ENCODE data around the gene KLF18. TPM values are rescaled to one million over a fixed set of nuclear protein-coding genes. Genes with fewer than 3 reads are reported as not detected.

KLF18 gene
- polyA plus RNA-seq, 1 donor (not counting 4 experiments of a cell fraction or from before 2014, with no cell fraction given) = not detected

- no peaks in the 10 kb centered on the region for H4K20me1 ChIP-seq (ENCODE audit: control insufficient read depth, extremely low read depth, insufficient read depth, low read length)
- no peaks in the 10 kb centered on the region for H3K9me3 ChIP-seq (ENCODE audit: control insufficient read depth, low read depth, low read length)
- H3K4me1 ChIP-seq (ENCODE audit: control insufficient read depth, extremely low read depth, insufficient read depth, low read length) = no peaks in the 10 kb centered on the region
- FAIRE-seq (no peak), DNase-seq (ENCODE audit: low read depth, low spot score) (no peak)
- H3K27me3 ChIP-seq (ENCODE audit: control insufficient read depth, extremely low read depth, insufficient read depth, low read length) = no peaks in the 10 kb centered on the region
- TF ChIP-seq, protein P1, sequence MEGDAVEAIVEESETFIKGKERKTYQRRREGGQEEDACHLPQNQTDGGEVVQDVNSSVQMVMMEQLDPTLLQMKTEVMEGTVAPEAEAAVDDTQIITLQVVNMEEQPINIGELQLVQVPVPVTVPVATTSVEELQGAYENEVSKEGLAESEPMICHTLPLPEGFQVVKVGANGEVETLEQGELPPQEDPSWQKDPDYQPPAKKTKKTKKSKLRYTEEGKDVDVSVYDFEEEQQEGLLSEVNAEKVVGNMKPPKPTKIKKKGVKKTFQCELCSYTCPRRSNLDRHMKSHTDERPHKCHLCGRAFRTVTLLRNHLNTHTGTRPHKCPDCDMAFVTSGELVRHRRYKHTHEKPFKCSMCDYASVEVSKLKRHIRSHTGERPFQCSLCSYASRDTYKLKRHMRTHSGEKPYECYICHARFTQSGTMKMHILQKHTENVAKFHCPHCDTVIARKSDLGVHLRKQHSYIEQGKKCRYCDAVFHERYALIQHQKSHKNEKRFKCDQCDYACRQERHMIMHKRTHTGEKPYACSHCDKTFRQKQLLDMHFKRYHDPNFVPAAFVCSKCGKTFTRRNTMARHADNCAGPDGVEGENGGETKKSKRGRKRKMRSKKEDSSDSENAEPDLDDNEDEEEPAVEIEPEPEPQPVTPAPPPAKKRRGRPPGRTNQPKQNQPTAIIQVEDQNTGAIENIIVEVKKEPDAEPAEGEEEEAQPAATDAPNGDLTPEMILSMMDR (optimal IDR thresholded peaks at IDR 0.05 in 1 of 3, IDR thresholded peaks at IDR 0.05 in 1 of 3, conservative IDR thresholded peaks at IDR 0.05 in 1 of 3; ENCODE audit: extremely low read depth in 1 of 3, insufficient read depth in 2 of 3, low read length in 3 of 3) = no peak
- TF ChIP-seq EZH2 (IDR thresholded peaks at IDR 0.05; ENCODE audit: low read length) = no peak
- H2AFZ ChIP-seq (ENCODE audit: control insufficient read depth, low read length) = no peak overlapping the region
- no peaks in the 10 kb centered on the region for H3K36me3 ChIP-seq (ENCODE audit: control insufficient read depth in 2 of 2, extremely low read depth in 1 of 2, insufficient read depth in 2 of 2, low read length in 2 of 2)
- no peak overlapping the region for H3K4me2 ChIP-seq (ENCODE audit: control insufficient read depth, extremely low read depth, insufficient read depth, low read depth, low read length)
- dilution Hi-C loops (cut with MboI; ENCODE audit: extremely low pct_ligation_motif_present, low sequenced_read_pairs) = no loop called here
- no peaks in the 10 kb centered on the region for H3K79me2 ChIP-seq (ENCODE audit: control insufficient read depth, insufficient read depth, low read length)
- H3K4me3 ChIP-seq (ENCODE audit: control insufficient read depth in 2 of 3, extremely low read depth in 1 of 3, insufficient read depth in 2 of 3, low read depth in 1 of 3, low read length in 3 of 3) = no peak overlapping the region
- H3K9ac ChIP-seq (ENCODE audit: control insufficient read depth, extremely low read depth, insufficient read depth, low read length) = no peak overlapping the region
- no peaks in the 10 kb centered on the region for H3K9me1 ChIP-seq (ENCODE audit: control insufficient read depth, extremely low read depth, insufficient read depth, low read length)
- H3K27ac ChIP-seq (ENCODE audit: control insufficient read depth, insufficient read depth, low read length) = no peak overlapping the region
These were observed 20.1 kb upstream of the KLF18 start for GRCh38 chr1:44161546-44161945.

DNA sequence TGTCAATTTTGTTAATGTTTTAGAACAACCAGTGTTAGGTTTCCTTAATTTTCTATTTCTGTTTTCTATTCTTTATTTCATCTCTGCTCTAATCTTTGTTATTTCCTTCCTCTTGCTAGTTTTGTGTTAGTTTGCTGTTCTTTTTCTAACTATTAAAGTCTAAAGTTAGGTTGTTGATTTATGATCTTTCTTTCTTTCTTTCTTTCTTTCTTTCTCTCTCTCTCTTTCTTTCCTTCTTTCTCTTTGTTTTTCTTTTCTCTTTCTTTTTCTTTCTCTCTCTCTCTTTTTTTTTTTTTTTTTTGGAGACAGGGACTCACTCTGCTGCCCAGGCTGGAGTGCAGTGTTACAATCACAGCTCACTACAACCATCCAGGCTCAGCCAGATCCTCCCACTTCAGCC, 17.4 kb upstream of the KLF18 start:
- no peaks in the 10 kb centered on the region for H3K9me3 ChIP-seq (ENCODE audit: control insufficient read depth, low read depth, low read length)
- no peak overlapping the region for H3K4me3 ChIP-seq (ENCODE audit: control insufficient read depth in 2 of 3, extremely low read depth in 1 of 3, insufficient read depth in 2 of 3, low read depth in 1 of 3, low read length in 3 of 3)
- no peak overlapping the region for H3K27ac ChIP-seq (ENCODE audit: control insufficient read depth, insufficient read depth, low read length)
- dilution Hi-C loops (cut with MboI; ENCODE audit: extremely low pct_ligation_motif_present, low sequenced_read_pairs) = no loop called here
- H4K20me1 ChIP-seq (ENCODE audit: control insufficient read depth, extremely low read depth, insufficient read depth, low read length) = no peaks in the 10 kb centered on the region
- no peak overlapping the region for H3K4me2 ChIP-seq (ENCODE audit: control insufficient read depth, extremely low read depth, insufficient read depth, low read depth, low read length)
- peaks cover 5% of the 10 kb centered on the region for H3K4me1 ChIP-seq (ENCODE audit: control insufficient read depth, extremely low read depth, insufficient read depth, low read length)
- H3K79me2 ChIP-seq (ENCODE audit: control insufficient read depth, insufficient read depth, low read length) = no peaks in the 10 kb centered on the region
- no peak overlapping the region for H2AFZ ChIP-seq (ENCODE audit: control insufficient read depth, low read length)
- H3K27me3 ChIP-seq (ENCODE audit: control insufficient read depth, extremely low read depth, insufficient read depth, low read length) = no peaks in the 10 kb centered on the region
- no peak overlapping the region for H3K9ac ChIP-seq (ENCODE audit: control insufficient read depth, extremely low read depth, insufficient read depth, low read length)
- no peaks in the 10 kb centered on the region for H3K36me3 ChIP-seq (ENCODE audit: control insufficient read depth in 2 of 2, extremely low read depth in 1 of 2, insufficient read depth in 2 of 2, low read length in 2 of 2)
- FAIRE-seq = no peak
- TF ChIP-seq, protein P1 (optimal IDR thresholded peaks at IDR 0.05 in 1 of 3, IDR thresholded peaks at IDR 0.05 in 1 of 3, conservative IDR thresholded peaks at IDR 0.05 in 1 of 3; ENCODE audit: extremely low read depth in 1 of 3, insufficient read depth in 2 of 3, low read length in 3 of 3) = no peak
- no peak for TF ChIP-seq EZH2 (IDR thresholded peaks at IDR 0.05; ENCODE audit: low read length)
- H3K9me1 ChIP-seq (ENCODE audit: control insufficient read depth, extremely low read depth, insufficient read depth, low read length) = no peaks in the 10 kb centered on the region
- no peak for DNase-seq (ENCODE audit: low read depth, low spot score)

Measured in keratinocyte (primary cell).